A549 treated with RU486 at 1 μM for 4 hours (cell line): ENCODE results near the gene PPFIA2. TPM values are rescaled to one million over a fixed set of nuclear protein-coding genes. Genes with fewer than 3 reads are reported as not detected.

Source experiments
- total RNA-seq: library from RNA; stranded (reverse); fragments of 200-300 nt; extraction: Qiagen RNA extraction; gene quantifications from 5 replicates; pipeline ENCODE4 v1.2.3, GENCODE V29; 2022; ENCODE audit warnings: low read depth

The PPFIA2 gene
- 0.55 TPM in 1 of 5 replicates, not detected in the others for total RNA-seq

GRCh38 chr12:81759190-81760051 is at the start of gene PPFIA2:
TSS of gene PPFIA2 (minus strand) at chr12:81759350.

